Hindlimb muscle (tissue), 1 donor: ENCODE data around the gene FAM78B. TPM values are rescaled to one million over a fixed set of nuclear protein-coding genes. Genes with fewer than 3 reads are reported as not detected.

Source experiments
- DNase-seq: peaks from one replicate; pipeline ENCODE4 v3.0.0-alpha.2; 2013
- polyA plus RNA-seq: library from polyadenylated mRNA; unstranded; fragments of 120-200 nt; gene quantifications from one replicate; pipeline ENCODE4 v1.2.1, GENCODE V29; 2013; ENCODE audit not compliant: insufficient read length

FAM78B gene
- polyA plus RNA-seq, 1 donor, result 1.9 TPM

GRCh38 chr1:166116026-166116425 lies 50.8 kb downstream of the FAM78B start:
- no peak for DNase-seq

GRCh38 chr1:166114419-166114818 lies 52.4 kb downstream of the FAM78B start:
- DNase-seq, result no peak

- no peak for DNase-seq
Measured at GRCh38 chr1:166113630-166114029, 53.2 kb downstream of the FAM78B start.

DNA sequence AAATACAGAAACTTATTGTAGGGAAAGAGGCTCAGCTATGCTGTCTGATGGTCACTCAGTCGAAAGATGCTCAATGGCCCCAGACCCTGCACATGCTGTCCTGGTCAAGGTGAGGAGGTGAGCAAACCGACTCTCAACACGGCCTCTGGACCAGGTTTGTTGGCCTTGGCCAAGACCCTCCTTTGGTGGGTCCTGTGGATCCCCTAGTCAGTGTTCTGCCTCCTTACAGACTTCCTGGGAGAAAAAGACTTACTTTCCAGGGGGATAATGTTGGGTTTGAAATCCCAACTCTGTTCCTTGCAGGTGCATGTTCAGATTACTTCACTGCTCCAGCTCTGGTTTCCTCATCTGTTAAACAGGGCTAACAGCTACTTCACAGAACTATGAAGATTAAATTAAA lies 53.8 kb downstream of the FAM78B start:
- DNase-seq, result no peak

- no peak for DNase-seq
Measured at GRCh38 chr1:166112425-166112824, 54.4 kb downstream of the FAM78B start.

- DNase-seq, result no peak
Measured at GRCh38 chr1:166111430-166111829, 55.4 kb downstream of the FAM78B start.

- no peak for DNase-seq
Measured at GRCh38 chr1:166090244-166090643, 76.6 kb downstream of the FAM78B start.

GRCh38 chr1:166089804-166090203 lies 77.0 kb downstream of the FAM78B start:
- no peak for DNase-seq

DNA sequence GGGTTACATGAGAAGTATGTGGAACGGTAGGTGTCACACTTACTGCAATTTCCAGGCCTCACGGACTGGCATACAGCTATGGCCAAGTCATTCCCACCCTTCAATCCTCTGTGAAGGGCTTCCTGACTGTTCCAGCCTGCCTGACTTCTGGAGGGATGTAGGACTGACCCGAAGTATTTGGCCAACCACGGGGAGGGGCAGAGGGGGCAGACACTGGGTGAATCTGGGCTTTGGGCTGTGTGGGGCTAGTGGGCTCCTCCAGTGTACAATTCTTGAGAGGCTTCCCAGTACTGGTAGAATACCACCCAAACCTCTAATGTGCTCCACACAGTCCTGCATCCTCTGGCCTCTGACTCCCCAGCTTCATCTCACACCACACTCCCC lies 78.2 kb downstream of the FAM78B start:
- no peak for DNase-seq

DNA sequence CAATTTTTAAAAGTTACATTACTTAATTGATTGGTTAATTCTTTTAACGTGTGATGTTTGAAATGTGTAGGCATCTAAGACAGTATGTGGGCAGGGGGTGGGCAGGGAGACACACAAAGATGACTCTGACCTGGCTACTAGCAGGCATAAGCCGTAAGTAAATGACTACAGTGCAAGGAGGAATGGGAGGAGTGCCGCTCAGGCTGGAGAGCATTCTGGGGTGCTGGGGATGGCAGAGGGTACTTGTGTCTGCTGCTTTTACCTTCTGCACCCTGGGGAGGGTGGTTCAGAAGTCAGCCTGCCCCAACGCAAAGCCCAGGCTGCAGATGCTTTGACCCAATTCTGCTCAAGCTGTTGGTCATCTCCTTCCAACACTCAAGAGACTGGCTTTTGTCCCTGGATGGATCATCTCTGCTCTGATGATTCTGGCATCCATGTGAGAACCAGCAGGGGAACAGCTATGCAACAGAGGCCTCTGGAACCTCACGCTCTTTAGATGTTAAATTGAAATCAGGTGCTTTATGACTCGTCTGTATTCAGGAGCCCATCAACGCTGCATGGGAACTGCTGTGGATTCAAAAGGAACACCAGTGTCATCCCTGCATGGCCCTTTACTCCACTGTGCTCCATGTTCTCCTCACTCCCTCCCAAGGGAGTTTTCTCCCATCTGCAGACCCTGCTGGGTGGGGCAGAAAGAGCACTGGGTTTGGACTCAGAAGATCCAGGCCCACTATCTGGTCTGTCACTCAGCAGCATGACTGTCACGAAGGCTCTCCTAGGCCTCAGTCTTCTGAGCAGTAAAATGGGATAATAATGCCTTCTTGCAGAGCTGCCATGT lies 78.8 kb downstream of the FAM78B start:
- no peak for DNase-seq

GRCh38 chr1:166086113-166086883 lies 80.5 kb downstream of the FAM78B start:
- no peak for DNase-seq

- no peak for DNase-seq
Measured at GRCh38 chr1:166084613-166085012, 82.2 kb downstream of the FAM78B start.

DNA sequence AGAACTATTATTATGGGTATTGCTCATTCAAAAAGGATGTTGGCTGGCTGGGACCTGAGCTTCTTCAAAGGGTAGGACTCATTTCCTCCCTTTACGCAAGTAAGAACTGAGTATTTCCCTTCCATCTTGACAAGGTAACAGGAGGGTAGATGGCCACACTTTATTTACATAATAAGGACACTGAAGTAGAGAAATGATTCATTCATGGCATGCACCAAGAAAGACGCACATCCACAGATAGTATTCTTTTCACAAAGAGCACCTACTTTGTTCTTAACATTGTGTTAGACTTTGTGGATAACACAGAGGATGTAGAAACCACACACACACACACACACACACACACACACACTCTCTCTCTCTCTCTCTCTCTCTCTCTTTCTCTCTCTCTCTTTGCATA lies 82.9 kb downstream of the FAM78B start:
- DNase-seq, result no peak

- DNase-seq, result no peak
Measured at GRCh38 chr1:166082601-166083000, 84.2 kb downstream of the FAM78B start.

GRCh38 chr1:166080967-166081870 lies 85.6 kb downstream of the FAM78B start:
- DNase-seq, result no peak

DNA sequence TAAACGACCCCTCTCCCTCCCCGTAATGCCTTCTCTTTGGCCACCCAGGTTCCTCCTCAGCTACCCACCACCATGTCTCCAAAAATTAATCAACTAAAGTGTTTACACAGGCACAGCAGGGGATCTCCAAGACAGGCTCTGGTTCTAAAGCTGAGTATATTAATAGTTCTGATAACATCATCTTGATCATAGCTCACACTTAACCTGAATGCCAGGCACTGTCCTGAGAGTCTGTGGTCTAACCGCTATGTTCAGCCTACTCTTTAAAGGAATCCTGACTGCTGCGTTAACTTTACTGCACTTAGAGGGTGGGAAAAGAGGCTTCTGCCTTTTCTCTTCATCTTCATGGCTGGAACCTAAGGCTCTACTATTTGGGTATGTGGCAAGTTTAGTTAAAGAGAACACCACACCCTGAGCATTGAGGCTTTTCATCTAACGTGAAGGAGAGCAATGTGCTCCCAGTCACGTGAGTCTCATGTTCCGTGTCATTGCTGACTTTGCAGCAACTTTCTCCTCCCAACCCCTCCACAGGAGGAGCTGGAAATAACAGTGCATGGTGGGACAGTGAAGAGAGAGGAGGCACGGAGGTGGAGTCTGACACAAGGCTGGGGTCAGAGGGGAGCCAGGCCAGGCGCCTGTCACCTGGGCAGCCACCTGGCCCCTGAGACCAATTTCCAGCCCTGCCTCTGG lies 86.4 kb downstream of the FAM78B start:
- no peak for DNase-seq

DNA sequence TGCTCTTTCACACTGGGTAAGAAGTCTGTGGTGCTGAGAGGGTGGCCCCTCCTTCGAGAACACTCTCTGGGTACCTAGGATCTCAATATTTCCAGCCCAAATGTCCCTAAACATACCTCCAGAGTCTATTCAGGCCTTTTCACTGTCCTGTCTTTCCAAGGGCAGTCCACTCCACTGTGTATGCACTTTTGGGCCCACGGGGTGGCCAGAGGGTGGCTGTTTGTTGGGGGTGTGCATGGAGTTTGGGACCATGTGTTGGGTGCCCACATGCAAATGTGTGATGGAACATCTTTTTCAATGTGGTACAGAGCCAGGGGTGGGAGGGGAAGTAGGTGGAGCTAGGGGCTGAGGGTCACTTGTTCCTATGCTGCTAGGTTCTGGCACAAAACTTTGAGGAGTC lies 87.5 kb downstream of the FAM78B start:
- DNase-seq, result no peak

DNA sequence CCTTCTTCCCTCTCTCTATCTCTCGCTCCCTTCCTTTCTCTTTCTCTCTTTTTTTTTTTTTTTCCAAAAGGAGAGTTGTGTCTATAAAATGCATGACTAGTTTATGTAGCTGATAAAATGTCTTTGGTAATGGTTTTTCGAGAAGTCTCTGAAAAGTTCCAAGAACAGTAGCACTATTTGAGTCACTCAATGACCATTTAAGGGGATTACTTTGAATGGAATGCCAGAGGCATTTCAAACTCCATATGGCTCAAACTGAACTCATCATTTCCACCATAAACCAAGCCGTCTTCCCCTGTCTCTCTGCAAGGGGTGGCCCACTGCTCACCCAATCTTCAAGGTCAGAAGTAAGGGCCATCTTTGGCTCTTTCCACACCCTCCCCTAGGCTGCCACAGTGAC lies 93.3 kb downstream of the FAM78B start:
- no peak for DNase-seq

DNA sequence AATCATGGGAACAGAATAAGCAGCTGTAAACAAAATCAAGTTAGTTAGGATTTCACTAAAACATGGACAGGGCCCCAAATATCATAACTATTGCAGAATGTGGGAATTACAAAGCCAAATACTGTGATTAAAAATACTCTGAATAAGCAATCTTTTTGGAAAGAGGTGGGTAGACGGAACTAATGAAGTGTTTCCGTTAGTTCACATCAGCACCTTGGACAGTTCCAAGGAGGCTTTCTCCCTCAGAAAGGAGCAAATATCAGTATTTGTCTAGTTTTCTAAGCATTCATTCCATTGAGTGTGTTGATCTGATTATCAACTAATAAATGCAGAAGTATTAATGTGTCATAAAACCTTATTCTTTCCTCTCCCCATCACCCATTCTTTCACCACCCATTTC lies 97.4 kb downstream of the FAM78B start:
- peak; percentile 42 for DNase-seq

- DNase-seq, result no peak
Measured at GRCh38 chr1:166066107-166066506, 100.7 kb downstream of the FAM78B start.

GRCh38 chr1:166064951-166065350 lies 101.8 kb downstream of the FAM78B start:
- DNase-seq, result no peak

- DNase-seq, result peak; percentile 62
Measured at GRCh38 chr1:166064313-166064926, 102.4 kb downstream of the FAM78B start.
